B cell (primary cell): ENCODE data around the gene MSMB. TPM values are rescaled to one million over a fixed set of nuclear protein-coding genes. Genes with fewer than 3 reads are reported as not detected.

ENCODE experiments used
- ATAC-seq: fragments of 200-7000 bp; cut with Tn5 transposase; one replicate; pipeline ENCODE4 v1.10.0; 2021; ENCODE audit warnings: low read depth, mild to moderate bottlenecking, moderate number of reproducible peaks, moderate library complexity
- CTCF ChIA-PET: fragments of 350-600 bp; sonication (Branson Sonifier 250); formaldehyde crosslinking; loops from one replicate; lab custom pipeline; 2021; ENCODE audit warnings: antibody characterized with exemption, inconsistent platforms; lab: Charles Lee
- POLR2A ChIA-PET: fragments of 350-600 bp; sonication (Branson Sonifier 250); formaldehyde crosslinking; loops from one replicate; lab custom pipeline; 2021; ENCODE audit warnings: antibody characterized with exemption; lab: Charles Lee
- DNase-seq: peaks from one replicate; pipeline ENCODE4 v3.0.0; 2013
- H2AFZ ChIP-seq: 2 replicates; pipeline ENCODE4 v1.6.1; 2012; ENCODE audit warnings: mild to moderate bottlenecking, low read depth, low read length; ENCODE audit not compliant: insufficient read depth, poor library complexity, severe bottlenecking
- H3K27ac ChIP-seq, 2 donors: 1 replicate in 1 of 2; 2 replicates in 1 of 2; pipeline ENCODE4 v1.5.1; 2012 to 2013; ENCODE audit warnings: low read length in 2 of 2, mild to moderate bottlenecking in 2 of 2, moderate library complexity in 1 of 2
- H3K27me3 ChIP-seq, 4 experiments: fragments of 200-600 bp in 1 of 4; sonication (generic) in 1 of 4; replicated peaks in 1 of 4; 1 replicate in 2 of 4; 2 replicates in 2 of 4; pipeline versions ENCODE4 v1.6.1 to v1.7.0; 2013 to 2016; ENCODE audit warnings: low read length in 3 of 4, mild to moderate bottlenecking in 2 of 4, mixed read lengths in 1 of 4, moderate library complexity in 1 of 4; ENCODE audit not compliant: insufficient read depth in 4 of 4, control insufficient read depth in 3 of 4; ENCODE audit errors: control extremely low read depth in 1 of 4
- H3K36me3 ChIP-seq, 2 experiments: replicated peaks in 1 of 2; 1 replicate in 1 of 2; 2 replicates in 1 of 2; pipeline versions ENCODE4 v1.6.1 to v1.7.1; 2013; ENCODE audit warnings: low read length in 1 of 2; ENCODE audit not compliant: insufficient read depth in 2 of 2, control insufficient read depth in 1 of 2; ENCODE audit errors: control extremely low read depth in 1 of 2, extremely low read depth in 1 of 2
- H3K4me1 ChIP-seq, 2 donors: fragments of 200-600 bp in 1 of 2; sonication (generic) in 1 of 2; 1 replicate in 1 of 2; 2 replicates in 1 of 2; pipeline versions ENCODE4 v1.5.1 to v1.6.1; 2013 to 2017; ENCODE audit warnings: low read length in 2 of 2; ENCODE audit not compliant: control insufficient read depth in 2 of 2, insufficient read depth in 2 of 2
- H3K4me2 ChIP-seq: replicated peaks from 2 replicates; pipeline ENCODE3; 2012; ENCODE audit warnings: mild to moderate bottlenecking, low read depth, low read length; ENCODE audit not compliant: poor library complexity, severe bottlenecking
- H3K4me3 ChIP-seq, 5 experiments: fragments of 200-600 bp in 1 of 5; sonication (generic) in 1 of 5; 1 replicate in 3 of 5; 2 replicates in 2 of 5; pipeline versions ENCODE4 v1.5.1 to v1.7.0; 2011 to 2016; ENCODE audit warnings: low read length in 4 of 5, mild to moderate bottlenecking in 4 of 5, low read depth in 2 of 5, control low read depth in 1 of 5, moderate library complexity in 1 of 5; ENCODE audit not compliant: insufficient read depth in 1 of 5; ENCODE audit errors: control extremely low read depth in 1 of 5, extremely low read depth in 1 of 5
- H3K79me2 ChIP-seq: fragments of 200-600 bp; sonication (generic); one replicate; pipeline ENCODE4 v1.6.0; 2016; ENCODE audit warnings: low read length; ENCODE audit not compliant: control insufficient read depth, insufficient read depth
- H3K9ac ChIP-seq: fragments of 200-600 bp; sonication (generic); 2 replicates; pipeline ENCODE4 v1.6.1; 2017; ENCODE audit warnings: mild to moderate bottlenecking, low read length, moderate library complexity
- H3K9me3 ChIP-seq, 3 donors: one replicate each; pipeline versions ENCODE4 v1.6.1 to v1.7.1; 2013; ENCODE audit warnings: low read length in 2 of 3; ENCODE audit not compliant: control insufficient read depth in 2 of 3, insufficient read depth in 1 of 3; ENCODE audit errors: control extremely low read depth in 1 of 3
- H4K20me1 ChIP-seq: 2 replicates; pipeline ENCODE4 v1.6.0; 2012; ENCODE audit warnings: mild to moderate bottlenecking, low read length; ENCODE audit not compliant: insufficient read depth, control insufficient read depth, poor library complexity, severe bottlenecking
- H3K27ac Mint-ChIP-seq: one replicate; pipeline ENCODE4 v1.8.0; 2021; ENCODE audit warnings: mixed read lengths
- H3K27me3 Mint-ChIP-seq: one replicate; pipeline ENCODE4 v1.8.0; 2021; ENCODE audit warnings: mixed read lengths
- H3K4me1 Mint-ChIP-seq: one replicate; pipeline ENCODE4 v1.8.0; 2021; ENCODE audit warnings: mixed read lengths
- H3K4me3 Mint-ChIP-seq: one replicate; pipeline ENCODE4 v1.8.0; 2021; ENCODE audit warnings: mixed read lengths
- H3K9me3 Mint-ChIP-seq: one replicate; pipeline ENCODE4 v1.8.0; 2022; ENCODE audit warnings: mixed read lengths; ENCODE audit not compliant: insufficient read depth
- CTCF ChIP-seq: fragments of 200-600 bp; IDR thresholded peaks from one replicate; pipeline ENCODE4 v1.8.0; 2022; ENCODE audit warnings: antibody characterized with exemption, mild to moderate bottlenecking
- EZH2 ChIP-seq: IDR thresholded peaks from 2 replicates; pipeline ENCODE4 v1.6.1; 2012; ENCODE audit warnings: borderline replicate concordance, low read depth, mild to moderate bottlenecking, moderate library complexity, low read length; ENCODE audit not compliant: insufficient read depth, poor library complexity, severe bottlenecking
- WGBS: methylation state at CpG from one replicate; pipeline ENCODE4 v1.1.5; 2013; ENCODE audit warnings: missing lambda C conversion rate; ENCODE audit not compliant: insufficient coverage; 5-methylcytosine and 5-hydroxymethylcytosine counted together
- intact Hi-C: fragments of 100-400 bp; cut with micrococcal nuclease; formaldehyde crosslinking; loops from one replicate; pipeline ENCODE4 v1.10.0; 2022
- polyA plus RNA-seq: library from polyadenylated mRNA; depleted of rRNA; stranded (reverse); fragments of >200 nt; gene quantifications from 2 replicates; pipeline ENCODE4 v1.2.3, GENCODE V29; 2012
- total RNA-seq, 2 donors: library from RNA; stranded (reverse); fragments of 120-200 nt in 1 of 2; gene quantifications; 1 replicate in 1 of 2; 2 replicates in 1 of 2; pipeline versions ENCODE4 v1.2.3 to v1.2.4, GENCODE V29; 2013 to 2022

MSMB gene
- total and polyA plus RNA-seq, 2 donors (not counting 1 experiment from before 2014, with no cell fraction given), result not detected

- POLR2A ChIA-PET, result no interaction called here
- Histone ChIP-seq H3K36me3 (no peaks in the 10 kb centered on the region), H3K27me3 (no peaks in the 10 kb centered on the region), H3K9me3 (peaks cover 0 to 10% (median 9%) of the 10 kb centered on the region in 3 donors), H3K4me3 (no peak overlapping the region), H4K20me1 (no peaks in the 10 kb centered on the region), H2AFZ (no peak overlapping the region), H3K9ac (no peak overlapping the region), H3K79me2 (no peaks in the 10 kb centered on the region), H3K4me1 (no peaks in the 10 kb centered on the region), H3K27ac (no peak overlapping the region), H3K4me2 (no peak overlapping the region)
- intact Hi-C loops, result no loop called here
- H3K4me3 Mint-ChIP-seq, result no peak overlapping the region
- CTCF ChIA-PET, result no interaction called here
- no peak for DNase-seq
- H3K27me3 Mint-ChIP-seq, result peaks cover 6% of the 10 kb centered on the region
- no peak overlapping the region for H3K27ac Mint-ChIP-seq
- H3K4me1 Mint-ChIP-seq, result no peaks in the 10 kb centered on the region
- ATAC-seq, result no peak
- no peak for TF ChIP-seq CTCF
- H3K9me3 Mint-ChIP-seq, result peaks cover 2% of the 10 kb centered on the region
Measured at GRCh38 chr10:46057038-46057437, 11.0 kb upstream of the MSMB start.

- H3K27ac Mint-ChIP-seq, result no peak overlapping the region
- Histone ChIP-seq H3K27ac (no peak overlapping the region), H3K4me2 (no peak overlapping the region), H3K9ac (no peak overlapping the region), H2AFZ (no peak overlapping the region), H3K79me2 (no peaks in the 10 kb centered on the region), H3K4me1 (no peaks in the 10 kb centered on the region), H3K4me3 (no peak overlapping the region), H4K20me1 (no peaks in the 10 kb centered on the region), H3K9me3 (peaks cover 0 to 10% (median 9%) of the 10 kb centered on the region in 3 donors), H3K36me3 (no peaks in the 10 kb centered on the region), H3K27me3 (peaks cover 0 to 6% (median 1%) of the 10 kb centered on the region in 4 experiments)
- no peak for DNase-seq
- H3K27me3 Mint-ChIP-seq, result peaks cover 17% of the 10 kb centered on the region
- no CpG with 5 or more reads among the region's 4 CpGs for whole genome bisulfite sequencing
- intact Hi-C loops, result no loop called here
- no peak for ATAC-seq
- H3K4me1 Mint-ChIP-seq, result peaks cover 1% of the 10 kb centered on the region
- ChIA-PET POLR2A (no interaction called here), CTCF (no interaction called here)
- TF ChIP-seq CTCF (no peak), EZH2 (no peak)
- peaks cover 2% of the 10 kb centered on the region for H3K9me3 Mint-ChIP-seq
- no peak overlapping the region for H3K4me3 Mint-ChIP-seq
Measured at GRCh38 chr10:46055771-46056170, 9.7 kb upstream of the MSMB start.
